ENCODE measurements around the gene REEP3. TPM values are rescaled to one million over a fixed set of nuclear protein-coding genes. Genes with fewer than 3 reads are reported as not detected.
A peak's percentile ranks its signal among the peaks of the same experiment; 100 is the strongest.

Gene REEP3
- total RNA-seq, 1 experiment from 2014 or later: 135 TPM

DNA sequence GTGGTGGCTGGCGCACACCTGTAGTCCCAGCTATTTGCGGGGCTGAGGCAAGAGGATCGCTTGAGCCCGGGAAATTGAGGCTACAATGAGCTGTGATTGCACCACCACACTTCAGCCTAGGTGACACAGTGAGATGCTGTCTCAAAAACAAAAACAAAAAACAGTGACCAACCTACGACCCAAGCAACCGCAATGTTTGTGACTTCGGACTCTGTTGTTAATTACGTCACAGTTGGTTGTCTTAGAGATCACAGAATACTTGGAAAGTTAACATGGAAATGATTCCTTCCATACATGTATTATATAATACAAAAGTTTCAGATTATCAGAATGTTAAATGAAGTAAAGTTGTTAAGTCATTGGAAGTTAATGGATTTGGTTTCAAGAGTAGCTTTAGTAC is 106.2 kb downstream of the REEP3 start:
- no peak for DNase-seq (ENCODE audit: low read depth, low spot score)
- Histone ChIP-seq H3K9me3 (ENCODE audit: control insufficient read depth, insufficient read depth, low read depth, low read length) (no peaks in the 10 kb centered on the region), H3K4me3 (ENCODE audit: low read depth in 2 of 2, low read length in 2 of 2) (no peak overlapping the region), H3K27ac (ENCODE audit: low read length) (peak overlapping the region; percentile 99), H3K36me3 (ENCODE audit: control insufficient read depth, insufficient read depth, low read length) (no peaks in the 10 kb centered on the region), H3K4me1 (ENCODE audit: control insufficient read depth, insufficient read depth, low read length) (peaks cover 36% of the 10 kb centered on the region), H3K27me3 (ENCODE audit: control insufficient read depth, insufficient read depth, low read length) (no peaks in the 10 kb centered on the region)
- ATAC-seq: no peak
- ChIA-PET CTCF (no interaction called here), POLR2A (no interaction called here)
- intact Hi-C loops (cut with micrococcal nuclease; ENCODE audit: unreplicated experiment) (no loop called here), in situ Hi-C loops (cut with HindIII; ENCODE audit: low pct_unique_long_range_greater_than_20kb, low sequenced_read_pairs) (no loop called here)
- BruUV-seq (replicated peaks): no TSS peak
- TF ChIP-seq TCF7L2 (IDR thresholded peaks at IDR 0.05; ENCODE audit: low read depth, low read length): no peak
- TF ChIP-seq, protein P1, sequence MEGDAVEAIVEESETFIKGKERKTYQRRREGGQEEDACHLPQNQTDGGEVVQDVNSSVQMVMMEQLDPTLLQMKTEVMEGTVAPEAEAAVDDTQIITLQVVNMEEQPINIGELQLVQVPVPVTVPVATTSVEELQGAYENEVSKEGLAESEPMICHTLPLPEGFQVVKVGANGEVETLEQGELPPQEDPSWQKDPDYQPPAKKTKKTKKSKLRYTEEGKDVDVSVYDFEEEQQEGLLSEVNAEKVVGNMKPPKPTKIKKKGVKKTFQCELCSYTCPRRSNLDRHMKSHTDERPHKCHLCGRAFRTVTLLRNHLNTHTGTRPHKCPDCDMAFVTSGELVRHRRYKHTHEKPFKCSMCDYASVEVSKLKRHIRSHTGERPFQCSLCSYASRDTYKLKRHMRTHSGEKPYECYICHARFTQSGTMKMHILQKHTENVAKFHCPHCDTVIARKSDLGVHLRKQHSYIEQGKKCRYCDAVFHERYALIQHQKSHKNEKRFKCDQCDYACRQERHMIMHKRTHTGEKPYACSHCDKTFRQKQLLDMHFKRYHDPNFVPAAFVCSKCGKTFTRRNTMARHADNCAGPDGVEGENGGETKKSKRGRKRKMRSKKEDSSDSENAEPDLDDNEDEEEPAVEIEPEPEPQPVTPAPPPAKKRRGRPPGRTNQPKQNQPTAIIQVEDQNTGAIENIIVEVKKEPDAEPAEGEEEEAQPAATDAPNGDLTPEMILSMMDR (IDR thresholded peaks at IDR 0.05): no peak
- TF ChIP-seq POLR2AphosphoS5 (IDR thresholded peaks at IDR 0.05; ENCODE audit: low read depth, low read length): no peak
- TF ChIP-seq, protein P2, sequence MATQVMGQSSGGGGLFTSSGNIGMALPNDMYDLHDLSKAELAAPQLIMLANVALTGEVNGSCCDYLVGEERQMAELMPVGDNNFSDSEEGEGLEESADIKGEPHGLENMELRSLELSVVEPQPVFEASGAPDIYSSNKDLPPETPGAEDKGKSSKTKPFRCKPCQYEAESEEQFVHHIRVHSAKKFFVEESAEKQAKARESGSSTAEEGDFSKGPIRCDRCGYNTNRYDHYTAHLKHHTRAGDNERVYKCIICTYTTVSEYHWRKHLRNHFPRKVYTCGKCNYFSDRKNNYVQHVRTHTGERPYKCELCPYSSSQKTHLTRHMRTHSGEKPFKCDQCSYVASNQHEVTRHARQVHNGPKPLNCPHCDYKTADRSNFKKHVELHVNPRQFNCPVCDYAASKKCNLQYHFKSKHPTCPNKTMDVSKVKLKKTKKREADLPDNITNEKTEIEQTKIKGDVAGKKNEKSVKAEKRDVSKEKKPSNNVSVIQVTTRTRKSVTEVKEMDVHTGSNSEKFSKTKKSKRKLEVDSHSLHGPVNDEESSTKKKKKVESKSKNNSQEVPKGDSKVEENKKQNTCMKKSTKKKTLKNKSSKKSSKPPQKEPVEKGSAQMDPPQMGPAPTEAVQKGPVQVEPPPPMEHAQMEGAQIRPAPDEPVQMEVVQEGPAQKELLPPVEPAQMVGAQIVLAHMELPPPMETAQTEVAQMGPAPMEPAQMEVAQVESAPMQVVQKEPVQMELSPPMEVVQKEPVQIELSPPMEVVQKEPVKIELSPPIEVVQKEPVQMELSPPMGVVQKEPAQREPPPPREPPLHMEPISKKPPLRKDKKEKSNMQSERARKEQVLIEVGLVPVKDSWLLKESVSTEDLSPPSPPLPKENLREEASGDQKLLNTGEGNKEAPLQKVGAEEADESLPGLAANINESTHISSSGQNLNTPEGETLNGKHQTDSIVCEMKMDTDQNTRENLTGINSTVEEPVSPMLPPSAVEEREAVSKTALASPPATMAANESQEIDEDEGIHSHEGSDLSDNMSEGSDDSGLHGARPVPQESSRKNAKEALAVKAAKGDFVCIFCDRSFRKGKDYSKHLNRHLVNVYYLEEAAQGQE (IDR thresholded peaks at IDR 0.05; ENCODE audit: insufficient read depth in 1 of 2, low read depth in 2 of 2, low read length in 1 of 2): no peak
- no peak for TF ChIP-seq SIN3A (IDR thresholded peaks at IDR 0.05; ENCODE audit: borderline replicate concordance, insufficient read depth, low read depth, low read length)

GRCh38 chr10:63627881-63628296 is 106.7 kb downstream of the REEP3 start:
- no TSS peak for BruUV-seq (replicated peaks)
- Histone ChIP-seq H3K36me3 (ENCODE audit: control insufficient read depth, insufficient read depth, low read length) (no peaks in the 10 kb centered on the region), H3K27ac (ENCODE audit: low read length) (peak overlapping the region; percentile 99), H3K27me3 (ENCODE audit: control insufficient read depth, insufficient read depth, low read length) (no peaks in the 10 kb centered on the region), H3K4me3 (ENCODE audit: low read depth in 2 of 2, low read length in 2 of 2) (no peak overlapping the region), H3K4me1 (ENCODE audit: control insufficient read depth, insufficient read depth, low read length) (peaks cover 41% of the 10 kb centered on the region), H3K9me3 (ENCODE audit: control insufficient read depth, insufficient read depth, low read depth, low read length) (no peaks in the 10 kb centered on the region)
- intact Hi-C loops (cut with micrococcal nuclease; ENCODE audit: unreplicated experiment): loop anchor here (2.0 kb wide), 1 partner anchor 359 kb away; no protein-coding TSS in a partner anchor
- TF ChIP-seq, protein P1 (IDR thresholded peaks at IDR 0.05): no peak
- TF ChIP-seq TCF7L2 (IDR thresholded peaks at IDR 0.05; ENCODE audit: low read depth, low read length) (no peak), SIN3A (IDR thresholded peaks at IDR 0.05; ENCODE audit: borderline replicate concordance, insufficient read depth, low read depth, low read length) (no peak), POLR2AphosphoS5 (IDR thresholded peaks at IDR 0.05; ENCODE audit: low read depth, low read length) (no peak)
- TF ChIP-seq, protein P2 (IDR thresholded peaks at IDR 0.05; ENCODE audit: insufficient read depth in 1 of 2, low read depth in 2 of 2, low read length in 1 of 2): no peak
- CTCF ChIA-PET: interaction anchor here (0.7 to 1.4 kb wide), 2 partner anchors 92 to 461 kb away, joined by 5 read pairs; no protein-coding TSS in a partner anchor
- DNase-seq (ENCODE audit: low read depth, low spot score) (no peak), ATAC-seq (no peak)
- in situ Hi-C loops (cut with HindIII; ENCODE audit: low pct_unique_long_range_greater_than_20kb, low sequenced_read_pairs): no loop called here
- POLR2A ChIA-PET: interaction anchor here (0.5 to 0.7 kb wide), 3 partner anchors 99 to 360 kb away, joined by 3 to 12 read pairs (median 3); no protein-coding TSS in a partner anchor
